ENCODE measurements around the gene GALNT7.
"Not testable (repeated sequence)": the region's sequence is repeated elsewhere in the genome, so short reads cannot be mapped to it uniquely, and the experiment has no call there.

GALNT7 gene

GRCh38 chr4:173168396-173169177 lies at the start of gene GALNT7:
Gene GALNT7, plus strand, starts transcription at chr4:173168811. Its CDS starts 25 bp downstream, at chr4:173168836.
- peak; percentile 92 for DNase-seq

DNA sequence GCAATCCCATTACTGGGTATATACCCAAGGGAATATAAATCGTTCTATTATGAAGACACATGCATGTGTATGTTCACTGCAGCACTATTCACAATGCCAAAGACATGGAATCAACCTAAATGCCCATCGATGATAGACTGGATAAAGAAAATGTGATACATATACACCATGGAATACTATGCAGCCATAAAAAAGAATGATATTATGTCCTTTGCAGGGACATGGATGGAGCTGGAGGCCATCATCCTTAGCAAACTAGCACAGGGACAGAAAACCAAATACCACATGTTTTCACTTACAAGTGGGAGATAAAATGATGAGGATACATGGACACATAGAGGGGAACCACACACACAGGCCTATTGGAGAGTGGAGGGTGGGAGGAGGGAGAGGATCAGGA lies 49.8 kb upstream of the GALNT7 start:
- not testable (repeated sequence) for DNase-seq

GRCh38 chr4:173119818-173120217 lies 48.8 kb upstream of the GALNT7 start:
- no peak for DNase-seq

- DNase-seq: peak; percentile 75
Measured at GRCh38 chr4:173121076-173121561, 47.5 kb upstream of the GALNT7 start.

- DNase-seq: peak; percentile 17
Measured at GRCh38 chr4:173124209-173124865, 44.3 kb upstream of the GALNT7 start.

GRCh38 chr4:173125216-173125812 lies 43.3 kb upstream of the GALNT7 start:
- no peak for DNase-seq

DNA sequence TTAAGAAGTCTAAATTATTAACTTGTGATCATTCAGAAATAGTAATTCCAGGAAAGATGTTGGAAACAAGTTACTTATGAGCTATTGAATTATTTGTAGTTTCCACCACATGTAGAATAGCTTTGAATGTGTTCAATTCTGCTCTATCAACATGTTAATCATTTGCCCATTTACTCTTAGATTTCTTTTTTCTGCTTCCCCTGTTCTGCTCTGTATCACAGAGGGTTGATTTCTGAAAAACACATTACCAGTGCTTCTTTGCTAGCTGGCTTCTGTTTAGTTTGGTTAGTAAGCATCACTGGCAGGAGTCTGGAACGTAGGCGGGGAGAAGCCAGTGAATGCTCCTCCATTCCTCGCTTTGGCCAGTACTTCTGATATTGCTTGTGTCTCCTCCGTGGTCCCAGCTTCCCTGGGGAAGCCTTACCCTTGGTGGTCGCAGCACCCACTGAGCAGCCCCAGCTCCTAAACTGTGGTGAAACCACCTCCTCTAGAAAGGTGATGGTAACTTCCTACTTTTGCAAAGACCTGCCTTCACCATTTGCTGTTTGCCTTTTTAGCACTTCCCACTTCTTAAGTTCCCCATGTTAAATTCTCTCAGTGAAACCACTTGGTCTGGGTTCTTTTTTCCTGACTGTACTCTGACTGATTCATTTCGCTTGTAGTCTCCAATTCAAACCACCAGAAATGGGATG lies 40.3 kb upstream of the GALNT7 start:
- DNase-seq: peak; percentile 19

DNA sequence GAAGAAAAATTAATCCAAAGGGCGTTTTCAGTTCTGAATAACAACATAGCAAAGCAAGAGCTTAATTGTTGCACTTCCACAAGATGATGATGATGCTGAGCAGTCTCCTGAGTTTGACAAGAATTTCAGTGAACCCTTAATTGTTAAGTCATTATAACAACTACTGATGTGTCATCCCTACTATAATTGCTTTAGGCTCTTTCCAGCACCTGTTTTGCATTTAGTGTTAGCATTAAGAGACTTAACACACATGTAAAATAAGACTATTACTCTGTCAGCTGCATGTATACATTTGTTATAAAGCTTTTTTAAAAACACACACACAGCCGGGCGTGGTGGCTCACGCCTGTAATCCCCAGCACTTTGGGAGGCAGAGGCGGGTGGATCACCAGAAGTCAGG lies 37.9 kb upstream of the GALNT7 start:
- DNase-seq: no peak

DNA sequence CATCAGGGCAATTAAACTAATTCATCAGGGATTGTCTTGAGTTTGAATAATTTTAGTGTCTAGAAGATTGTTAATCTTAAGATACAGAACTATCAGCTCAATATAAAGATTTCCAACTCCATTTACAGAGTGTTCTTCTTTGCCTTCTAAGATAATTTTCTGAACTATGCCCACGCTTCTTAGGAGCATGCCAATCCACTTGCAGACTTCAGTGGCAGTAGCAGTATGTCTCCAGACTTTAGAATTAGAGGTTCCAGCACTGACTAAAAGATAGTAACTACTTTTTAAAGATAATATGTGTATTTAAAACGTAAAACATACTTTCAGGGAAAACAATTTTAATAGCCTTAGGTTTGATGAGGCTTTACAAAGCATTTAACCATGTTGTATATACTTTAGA lies 34.2 kb upstream of the GALNT7 start:
- DNase-seq: no peak

GRCh38 chr4:173135241-173135847 lies 33.3 kb upstream of the GALNT7 start:
- no peak for DNase-seq

- no peak for DNase-seq
Measured at GRCh38 chr4:173138624-173139023, 30.0 kb upstream of the GALNT7 start.

- no peak for DNase-seq
Measured at GRCh38 chr4:173139561-173139960, 29.1 kb upstream of the GALNT7 start.

GRCh38 chr4:173145131-173145530 lies 23.5 kb upstream of the GALNT7 start:
- no peak for DNase-seq

DNA sequence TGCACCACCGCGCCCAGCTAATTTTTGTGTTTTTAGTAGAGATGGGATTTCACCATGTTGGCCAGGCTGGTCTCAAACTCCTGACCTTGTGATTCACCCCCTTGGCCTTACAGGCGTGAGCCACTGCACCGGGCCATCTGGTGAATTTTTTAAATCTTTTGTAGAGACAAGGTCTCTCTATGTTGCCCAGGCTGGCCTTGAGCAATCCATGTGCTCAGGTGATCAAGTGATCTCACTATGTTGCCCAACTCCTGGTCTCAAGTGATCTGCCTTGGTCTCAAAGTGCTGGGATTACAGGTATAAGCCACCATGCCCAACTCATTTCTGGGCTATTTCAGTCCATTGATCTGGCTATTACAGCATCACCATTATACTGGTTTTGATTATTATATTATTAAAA lies 22.2 kb upstream of the GALNT7 start:
- DNase-seq: no peak

- DNase-seq: no peak
Measured at GRCh38 chr4:173151496-173151895, 17.1 kb upstream of the GALNT7 start.

GRCh38 chr4:173152104-173152503 lies 16.5 kb upstream of the GALNT7 start:
- DNase-seq: no peak

DNA sequence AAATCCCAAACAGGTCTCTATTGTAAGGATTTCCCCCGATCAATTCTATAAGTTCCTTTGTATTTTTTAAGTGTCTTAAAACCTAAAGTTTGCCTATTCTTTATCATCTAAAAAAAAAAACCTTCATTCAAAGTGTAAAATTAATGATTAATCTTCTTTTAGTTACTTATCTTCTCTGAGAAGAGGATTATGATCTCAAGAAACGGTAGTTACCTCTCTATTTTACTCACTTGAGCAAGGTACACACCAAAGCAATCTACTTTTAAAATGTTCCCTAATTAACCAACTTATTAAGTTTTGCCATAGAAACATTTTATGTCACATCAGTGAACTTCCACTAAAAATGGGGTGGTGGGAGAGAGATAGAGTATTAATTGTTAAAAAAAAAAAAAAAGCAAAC lies 15.2 kb upstream of the GALNT7 start:
- DNase-seq: no peak

- DNase-seq: no peak
Measured at GRCh38 chr4:173159791-173160190, 8.8 kb upstream of the GALNT7 start.

- DNase-seq: peak; percentile 43
Measured at GRCh38 chr4:173160871-173161270, 7.7 kb upstream of the GALNT7 start.

DNA sequence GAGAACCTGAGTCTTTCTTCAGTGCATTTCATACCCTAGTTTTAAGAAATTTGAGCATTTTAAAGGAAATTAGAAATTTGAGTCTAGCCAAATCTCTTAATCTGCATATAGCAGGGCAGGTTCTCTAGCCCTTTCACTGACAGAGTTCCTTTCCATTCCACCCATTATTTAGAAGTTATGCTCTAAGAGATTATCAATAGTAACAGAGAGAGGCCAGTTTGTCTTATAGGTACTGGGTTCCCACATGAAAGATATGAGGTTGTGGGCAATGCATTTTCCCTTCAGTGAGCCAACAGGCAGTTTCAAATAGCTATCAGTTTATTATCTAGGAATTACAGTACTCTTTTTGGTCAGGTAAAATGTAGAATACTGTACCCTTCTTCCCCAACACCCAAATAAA lies 7.3 kb upstream of the GALNT7 start:
- peak; percentile 59 for DNase-seq

DNA sequence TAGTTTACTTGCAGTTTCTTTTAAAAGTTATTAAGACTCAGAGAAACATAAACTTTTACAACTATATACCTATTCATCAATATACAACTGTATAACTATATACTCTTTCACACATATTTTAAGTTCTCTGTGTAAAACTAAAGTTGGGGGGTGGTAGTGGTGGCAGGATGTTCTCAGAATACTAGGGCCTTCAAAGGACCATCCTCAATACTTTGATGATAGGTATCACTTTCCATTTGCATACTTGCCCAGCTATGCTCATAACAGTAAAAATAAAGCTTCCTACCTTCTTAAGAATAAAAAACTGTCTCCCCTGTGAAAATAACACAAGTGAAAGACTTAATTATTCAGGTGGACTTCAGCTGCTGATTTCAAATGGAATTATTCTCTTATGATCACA lies 2.9 kb upstream of the GALNT7 start:
- DNase-seq: no peak

- DNase-seq: no peak
Measured at GRCh38 chr4:173166491-173166890, 2.1 kb upstream of the GALNT7 start.

Measured in hematopoietic multipotent progenitor cell treated with erythropoietin and hydrocortisone succinate and interleukin-3 and kit ligand, for 4 days (in vitro differentiated cells).